Measurements from ENCODE around the gene C9orf153. TPM values are rescaled to one million over a fixed set of nuclear protein-coding genes. Genes with fewer than 3 reads are reported as not detected.

The C9orf153 gene
- total RNA-seq, 1 donor from 2014 or later = not detected

DNA sequence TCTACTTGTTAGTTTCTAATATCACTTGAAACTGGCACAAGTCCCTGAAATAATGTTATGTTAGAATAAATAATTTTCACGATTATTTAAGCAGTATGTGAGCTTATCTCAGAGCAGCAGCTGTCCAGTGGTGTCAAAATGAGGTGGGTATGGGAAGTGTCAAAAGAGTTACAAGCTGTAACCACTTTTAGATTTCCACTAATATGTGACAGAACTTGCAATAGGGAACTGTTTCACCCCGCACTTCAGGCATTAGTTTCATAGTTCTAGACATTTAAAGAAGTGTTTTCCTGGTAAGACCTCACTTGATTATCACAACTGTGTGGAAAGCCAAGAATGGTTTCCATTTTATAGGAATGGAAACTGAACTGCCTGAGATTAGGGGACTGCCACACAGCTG, 25.8 kb upstream of the C9orf153 start:
- DNase-seq (ENCODE audit: low spot score in 2 of 2) = no peak
- no peaks in the 10 kb centered on the region for H3K9me3 ChIP-seq
- H3K27me3 ChIP-seq = no peaks in the 10 kb centered on the region
- peaks cover 0 to 9% of the 10 kb centered on the region in 2 donors for H3K4me1 ChIP-seq
- no peak overlapping the region for H3K4me3 ChIP-seq
- H3K36me3 ChIP-seq = peaks cover 0 to 11% of the 10 kb centered on the region in 2 donors
- H3K27ac ChIP-seq = no peak overlapping the region
- intact Hi-C loops (cut with DNase I) = no loop called here
- TF ChIP-seq, protein P1, sequence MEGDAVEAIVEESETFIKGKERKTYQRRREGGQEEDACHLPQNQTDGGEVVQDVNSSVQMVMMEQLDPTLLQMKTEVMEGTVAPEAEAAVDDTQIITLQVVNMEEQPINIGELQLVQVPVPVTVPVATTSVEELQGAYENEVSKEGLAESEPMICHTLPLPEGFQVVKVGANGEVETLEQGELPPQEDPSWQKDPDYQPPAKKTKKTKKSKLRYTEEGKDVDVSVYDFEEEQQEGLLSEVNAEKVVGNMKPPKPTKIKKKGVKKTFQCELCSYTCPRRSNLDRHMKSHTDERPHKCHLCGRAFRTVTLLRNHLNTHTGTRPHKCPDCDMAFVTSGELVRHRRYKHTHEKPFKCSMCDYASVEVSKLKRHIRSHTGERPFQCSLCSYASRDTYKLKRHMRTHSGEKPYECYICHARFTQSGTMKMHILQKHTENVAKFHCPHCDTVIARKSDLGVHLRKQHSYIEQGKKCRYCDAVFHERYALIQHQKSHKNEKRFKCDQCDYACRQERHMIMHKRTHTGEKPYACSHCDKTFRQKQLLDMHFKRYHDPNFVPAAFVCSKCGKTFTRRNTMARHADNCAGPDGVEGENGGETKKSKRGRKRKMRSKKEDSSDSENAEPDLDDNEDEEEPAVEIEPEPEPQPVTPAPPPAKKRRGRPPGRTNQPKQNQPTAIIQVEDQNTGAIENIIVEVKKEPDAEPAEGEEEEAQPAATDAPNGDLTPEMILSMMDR (IDR thresholded peaks at IDR 0.05) = no peak

DNA sequence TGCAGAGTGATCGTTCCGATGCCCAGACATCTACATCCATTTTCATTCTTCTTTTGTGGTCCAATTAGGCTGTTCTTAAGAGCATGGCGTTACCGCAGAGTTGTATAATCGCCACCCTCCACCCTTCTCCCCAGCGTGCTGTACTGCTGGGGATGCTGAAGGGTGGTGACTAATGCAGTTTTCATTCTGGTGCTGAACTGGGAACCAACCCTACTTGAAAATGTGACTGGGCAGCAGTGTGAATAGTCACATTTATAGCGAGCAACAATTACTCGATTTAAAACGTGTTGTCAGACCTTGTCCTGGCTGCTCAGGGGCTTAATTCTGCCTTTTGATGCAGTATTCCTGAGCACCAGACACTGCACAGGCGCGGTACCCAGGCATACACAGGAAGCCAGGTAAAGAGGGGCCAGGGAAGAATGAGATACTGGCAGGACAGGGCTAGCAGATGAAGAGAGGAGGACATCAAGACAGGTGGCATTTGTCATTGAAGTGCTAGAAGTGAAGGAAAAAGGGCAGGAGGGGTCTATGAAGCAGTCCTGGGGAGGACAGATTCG, 23.6 kb upstream of the C9orf153 start:
- TF ChIP-seq, protein P1 (IDR thresholded peaks at IDR 0.05) = no peak
- peak overlapping the region; percentile 91 to 98 for H3K27ac ChIP-seq
- H3K4me3 ChIP-seq = peak overlapping the region; percentile 68 to 81
- intact Hi-C loops (cut with DNase I) = loop anchor here (1.0 to 5.0 kb wide), 5 partner anchors 71 to 1429 kb away; partner anchors contain the start of genes AGTPBP1, NAA35 and TUT7
- no peaks in the 10 kb centered on the region for H3K27me3 ChIP-seq
- H3K36me3 ChIP-seq = peaks cover 0 to 6% of the 10 kb centered on the region in 2 donors
- no peaks in the 10 kb centered on the region for H3K9me3 ChIP-seq
- DNase-seq (ENCODE audit: low spot score in 2 of 2) = no peak
- H3K4me1 ChIP-seq = peaks cover 0 to 15% of the 10 kb centered on the region in 2 donors

DNA sequence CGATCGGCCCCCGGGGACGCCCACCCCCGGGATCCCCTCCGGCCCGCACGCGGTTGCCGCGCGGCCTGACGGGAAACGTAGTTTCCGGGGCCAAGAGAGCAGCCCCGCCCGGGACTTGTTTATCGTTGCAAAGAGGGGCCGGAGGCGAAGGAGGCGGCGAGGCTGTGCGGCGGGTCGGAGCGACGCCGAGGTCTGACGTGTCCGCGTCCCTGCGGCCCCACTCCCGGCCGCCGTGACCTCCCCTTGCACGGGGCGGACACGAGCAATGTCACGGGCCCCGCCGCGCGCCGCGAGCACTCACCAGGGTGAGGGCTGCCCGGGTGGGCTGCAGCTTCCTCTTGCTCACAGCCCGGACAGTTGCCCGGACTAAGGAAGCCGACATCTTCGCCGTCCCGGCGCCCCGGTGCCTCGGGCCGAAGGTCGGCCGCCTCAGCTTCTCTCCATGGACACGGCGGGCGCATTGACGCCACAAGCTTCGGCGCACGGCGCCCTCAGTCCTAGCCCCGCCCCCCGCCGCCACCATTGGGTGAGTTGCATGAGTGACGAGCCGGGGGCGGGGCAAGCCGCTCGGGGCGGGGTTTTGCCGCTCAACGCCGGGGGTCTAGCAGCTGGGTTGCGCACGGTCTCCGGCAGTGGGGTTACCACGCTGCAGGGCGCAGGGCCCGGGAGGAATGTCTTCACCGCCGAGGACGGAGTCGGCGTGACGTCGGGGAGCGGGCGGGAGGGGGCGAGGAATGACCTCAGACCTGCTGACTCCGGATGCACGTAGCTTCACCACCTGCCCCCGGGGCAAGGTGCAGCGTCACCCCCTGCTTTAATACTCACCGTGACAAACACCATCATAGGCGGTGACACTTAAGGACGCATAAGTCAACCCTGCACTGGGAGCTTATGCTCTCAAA, 22.9 kb upstream of the C9orf153 start, which contains the start of gene ISCA1:
Gene ISCA1, minus strand, starts transcription at position 462 of the 902 bp plus-strand sequence. Its CDS starts 80 bp downstream, at position 382.
- TF ChIP-seq, protein P1 (IDR thresholded peaks at IDR 0.05) = no peak
- Histone ChIP-seq H3K4me1 (peaks cover 0 to 15% of the 10 kb centered on the region in 2 donors), H3K27ac (peak within 1 kb of the TSS; percentile 91 to 98), H3K27me3 (no peaks in the 10 kb centered on the region), H3K36me3 (no peaks in the 10 kb centered on the region), H3K4me3 (peak within 1 kb of the TSS; percentile 68 to 81), H3K9me3 (no peaks in the 10 kb centered on the region)
- peak; percentile 94 to 98 for DNase-seq (ENCODE audit: low spot score in 2 of 2)
- intact Hi-C loops (cut with DNase I) = loop anchor here (1.0 to 5.0 kb wide), 5 partner anchors 72 to 1430 kb away; partner anchors contain the start of genes AGTPBP1, NAA35 and TUT7

DNA sequence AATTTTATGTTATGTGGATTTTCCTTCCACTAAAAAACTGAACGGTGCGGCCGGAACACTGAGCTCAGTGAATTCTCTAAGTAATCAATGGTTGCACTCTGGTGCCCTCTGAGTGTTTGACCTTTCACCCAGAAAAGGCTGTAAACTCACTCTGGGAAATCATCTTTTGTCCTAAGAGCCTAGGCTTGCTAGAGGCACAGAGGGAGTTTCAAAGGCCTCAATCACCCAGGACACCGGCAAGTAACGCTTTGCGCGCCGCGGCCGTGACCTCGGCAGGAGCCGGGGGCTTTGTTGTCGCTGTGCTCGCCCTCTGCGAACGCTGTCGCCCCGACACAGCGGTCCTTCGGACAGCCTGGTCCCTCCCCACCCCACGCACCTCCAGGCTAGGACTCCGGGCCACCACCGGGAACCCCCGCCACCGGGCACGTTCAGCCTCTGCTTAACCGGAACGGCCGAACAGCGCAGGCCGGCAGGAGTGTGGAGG, 22.2 kb upstream of the C9orf153 start:
- intact Hi-C loops (cut with DNase I) = loop anchor here (1.0 to 5.0 kb wide), 5 partner anchors 73 to 1431 kb away; partner anchors contain the start of genes AGTPBP1, NAA35 and TUT7
- H3K9me3 ChIP-seq = no peaks in the 10 kb centered on the region
- peaks cover 0 to 15% of the 10 kb centered on the region in 2 donors for H3K4me1 ChIP-seq
- TF ChIP-seq, protein P1 (IDR thresholded peaks at IDR 0.05) = no peak
- no peaks in the 10 kb centered on the region for H3K36me3 ChIP-seq
- no peaks in the 10 kb centered on the region for H3K27me3 ChIP-seq
- H3K4me3 ChIP-seq = peak overlapping the region; percentile 68 to 81
- DNase-seq (ENCODE audit: low spot score in 2 of 2) = no peak
- H3K27ac ChIP-seq = peak overlapping the region; percentile 91 to 98

DNA sequence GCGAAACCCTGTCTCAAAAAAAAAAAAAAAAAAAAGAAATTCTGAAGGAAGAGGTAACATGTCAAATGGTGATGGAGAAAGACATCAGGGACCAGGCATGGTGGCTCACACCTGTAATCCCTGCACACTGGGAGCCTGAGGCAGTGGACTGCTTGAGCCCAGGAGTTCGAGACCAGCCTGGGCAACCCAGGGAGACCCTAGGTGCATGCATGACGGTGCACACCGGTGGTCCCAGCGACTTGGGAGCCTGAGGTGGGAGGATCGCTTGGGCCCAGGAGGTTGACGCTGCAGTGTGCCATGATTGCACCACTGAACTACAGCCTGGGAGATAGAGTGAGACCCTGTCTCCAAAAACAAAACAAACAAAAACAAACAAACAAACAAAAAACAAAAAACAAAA, 21.1 kb upstream of the C9orf153 start:
- TF ChIP-seq, protein P1 (IDR thresholded peaks at IDR 0.05) = no peak
- Histone ChIP-seq H3K4me1 (peaks cover 0 to 15% of the 10 kb centered on the region in 2 donors), H3K9me3 (no peaks in the 10 kb centered on the region), H3K36me3 (no peaks in the 10 kb centered on the region), H3K4me3 (no peak overlapping the region), H3K27me3 (no peaks in the 10 kb centered on the region), H3K27ac (no peak overlapping the region)
- intact Hi-C loops (cut with DNase I) = loop anchor here (5.0 kb wide), 3 partner anchors 442 to 1432 kb away; partner anchors contain the start of gene AGTPBP1
- no peak for DNase-seq (ENCODE audit: low spot score in 2 of 2)
